H7 (cell line): ENCODE measurements around the gene EIF4E. TPM values are rescaled to one million over a fixed set of nuclear protein-coding genes. Genes with fewer than 3 reads are reported as not detected.
"Not testable (repeated sequence)": the region's sequence is repeated elsewhere in the genome, so short reads cannot be mapped to it uniquely, and the experiment has no call there.

Experiments used
- DNase-seq: peaks from one replicate; pipeline ENCODE4 v3.0.0; 2012
- H3K27me3 ChIP-seq: 2 replicates; pipeline ENCODE4 v1.6.0; 2011; ENCODE audit warnings: mild to moderate bottlenecking, low read length; ENCODE audit not compliant: control insufficient read depth, insufficient read depth
- H3K36me3 ChIP-seq: replicated peaks from 2 replicates; pipeline ENCODE4 v1.5.1; 2011; ENCODE audit warnings: low read length; ENCODE audit not compliant: control insufficient read depth, insufficient read depth
- H3K4me3 ChIP-seq: 2 replicates; pipeline ENCODE4 v1.5.1; 2011; ENCODE audit warnings: low read depth, mild to moderate bottlenecking, control low read depth, low read length, moderate library complexity; ENCODE audit not compliant: insufficient read depth
- total RNA-seq: library from RNA; depleted of rRNA; stranded (reverse); fragments of >200 nt; shearing (Covaris generic); gene quantifications from 2 replicates; pipeline ENCODE4 v1.2.3, GENCODE V29; 2014

The EIF4E gene
- total RNA-seq, 1 experiment from 2014 or later, result 184 TPM

DNA sequence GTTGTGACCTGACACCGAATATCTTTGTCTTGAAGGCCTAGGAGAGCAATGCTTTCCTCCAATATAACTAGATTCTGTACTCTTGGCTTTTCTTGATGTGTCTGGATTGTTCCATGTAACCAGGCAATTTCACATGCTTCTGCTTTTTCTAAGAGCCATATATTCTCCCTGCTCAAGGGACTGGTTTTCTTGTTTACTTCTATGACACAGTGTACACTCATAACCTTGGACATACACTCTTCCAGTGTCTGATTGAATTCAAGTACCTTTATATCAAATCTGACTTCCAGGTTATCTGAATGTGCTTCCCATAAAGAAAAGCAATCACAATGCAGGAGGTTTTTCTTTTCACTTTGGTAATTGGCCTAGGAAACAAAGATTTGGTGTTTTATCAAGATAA is 17.4 kb upstream of the EIF4E start:
- DNase-seq, result no peak
- no peaks in the 10 kb centered on the region for H3K27me3 ChIP-seq
- H3K36me3 ChIP-seq, result no peaks in the 10 kb centered on the region
- H3K4me3 ChIP-seq, result no peak overlapping the region

DNA sequence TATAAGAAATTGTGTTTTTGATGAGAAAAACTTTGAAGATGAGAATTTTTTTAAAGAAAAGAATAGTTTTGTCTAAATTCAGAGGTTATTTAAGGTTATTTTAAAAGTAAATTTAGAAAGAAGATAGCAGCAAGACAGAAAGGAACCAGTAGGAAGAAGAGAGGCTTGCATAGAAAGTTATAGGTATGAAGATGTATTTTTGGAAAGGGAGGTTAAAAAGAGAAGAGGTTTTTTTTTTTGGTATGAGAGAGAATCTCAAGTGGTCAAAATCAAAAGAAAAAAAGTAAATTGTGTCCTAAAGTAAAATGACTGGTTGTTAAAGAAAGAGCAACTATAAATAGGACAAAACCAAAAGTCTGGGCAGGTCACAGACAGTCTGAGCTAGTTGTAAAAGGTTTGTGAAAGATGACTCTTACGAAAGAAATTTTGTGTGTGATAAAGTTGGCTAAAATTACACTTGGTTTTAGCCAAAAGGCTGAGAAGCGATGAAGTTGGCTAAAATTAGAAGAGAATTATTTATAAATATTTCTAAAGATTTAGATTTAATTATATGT is 16.4 kb upstream of the EIF4E start:
- no peaks in the 10 kb centered on the region for H3K36me3 ChIP-seq

GRCh38 chr4:98939892-98940298 is 11.0 kb upstream of the EIF4E start:
- Histone ChIP-seq H3K27me3 (no peaks in the 10 kb centered on the region), H3K4me3 (no peak overlapping the region), H3K36me3 (no peaks in the 10 kb centered on the region)
- peak; percentile 29 for DNase-seq

More for the DNA sequence above, 16.4 kb upstream of the EIF4E start:
- H3K4me3 ChIP-seq, result no peak overlapping the region
- no peaks in the 10 kb centered on the region for H3K27me3 ChIP-seq
- DNase-seq, result no peak

DNA sequence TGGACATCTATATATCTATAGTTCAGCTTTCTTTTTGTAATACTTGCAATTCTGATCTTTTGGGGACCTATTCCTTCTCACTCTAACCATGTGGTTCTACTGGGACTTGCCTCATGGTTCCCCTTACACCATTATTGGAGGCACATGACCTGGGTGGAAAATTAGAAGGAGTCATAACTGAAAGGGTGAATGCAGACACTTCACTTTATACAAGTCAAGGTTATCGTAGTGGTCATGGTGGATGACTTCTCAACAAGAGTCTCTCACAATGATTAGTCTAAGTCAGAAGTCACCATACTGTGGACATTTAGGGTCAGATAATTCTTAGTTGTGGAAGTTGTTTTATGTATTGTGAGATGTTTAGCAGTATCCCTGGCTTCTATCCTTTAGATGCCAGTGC is 10.5 kb upstream of the EIF4E start:
- H3K4me3 ChIP-seq, result no peak overlapping the region
- no peaks in the 10 kb centered on the region for H3K27me3 ChIP-seq
- DNase-seq, result no peak
- H3K36me3 ChIP-seq, result no peaks in the 10 kb centered on the region

- DNase-seq, result no peak
- no peaks in the 10 kb centered on the region for H3K27me3 ChIP-seq
- H3K4me3 ChIP-seq, result no peak overlapping the region
- no peaks in the 10 kb centered on the region for H3K36me3 ChIP-seq
Measured at GRCh38 chr4:98937986-98938720, 9.2 kb upstream of the EIF4E start.

DNA sequence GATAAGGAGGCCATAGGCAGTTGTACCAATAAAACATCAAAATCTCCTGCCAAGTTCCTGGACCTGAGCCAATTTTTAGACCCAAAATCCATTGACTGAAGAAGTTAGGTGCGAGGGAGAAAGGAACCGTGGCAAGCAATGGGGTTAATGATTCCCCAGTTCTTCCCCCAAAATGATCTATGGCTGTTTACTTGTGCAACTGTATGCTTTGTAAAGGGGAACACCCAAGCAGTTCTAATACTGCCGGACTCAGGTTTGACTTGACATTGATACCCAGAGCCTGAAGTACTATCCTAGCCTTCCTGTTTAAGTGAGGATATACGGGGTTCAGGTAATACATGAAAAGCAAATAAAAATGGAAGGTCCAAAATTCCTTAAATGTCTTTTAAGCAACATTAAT is 6.7 kb upstream of the EIF4E start:
- no peak for DNase-seq
- no peak overlapping the region for H3K4me3 ChIP-seq
- no peaks in the 10 kb centered on the region for H3K27me3 ChIP-seq
- no peaks in the 10 kb centered on the region for H3K36me3 ChIP-seq

- H3K4me3 ChIP-seq, DNase-seq, H3K27me3 ChIP-seq, H3K36me3 ChIP-seq: not testable (repeated sequence)
Measured at GRCh38 chr4:98934851-98935250, 5.9 kb upstream of the EIF4E start.

DNA sequence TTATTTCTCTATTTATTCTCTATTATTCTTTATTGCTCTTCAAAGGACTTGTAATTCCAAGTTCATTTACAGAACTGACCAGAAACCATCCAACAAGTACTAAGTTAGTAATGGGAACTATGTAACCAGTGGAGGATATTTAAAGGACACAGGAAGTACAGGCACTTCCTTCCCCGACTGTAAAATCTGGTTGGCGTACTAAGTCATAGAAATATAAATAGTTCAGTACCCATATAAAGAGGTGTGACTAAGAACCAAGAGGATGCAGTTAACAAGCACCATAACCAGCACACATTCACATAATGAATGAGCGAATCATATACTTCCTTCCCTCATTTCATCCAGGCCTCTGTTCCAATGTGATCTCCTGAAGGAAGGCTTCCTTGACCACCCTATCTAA is 3.6 kb upstream of the EIF4E start:
- Histone ChIP-seq H3K27me3 (no peaks in the 10 kb centered on the region), H3K36me3 (no peaks in the 10 kb centered on the region), H3K4me3 (no peak overlapping the region)
- no peak for DNase-seq

DNA sequence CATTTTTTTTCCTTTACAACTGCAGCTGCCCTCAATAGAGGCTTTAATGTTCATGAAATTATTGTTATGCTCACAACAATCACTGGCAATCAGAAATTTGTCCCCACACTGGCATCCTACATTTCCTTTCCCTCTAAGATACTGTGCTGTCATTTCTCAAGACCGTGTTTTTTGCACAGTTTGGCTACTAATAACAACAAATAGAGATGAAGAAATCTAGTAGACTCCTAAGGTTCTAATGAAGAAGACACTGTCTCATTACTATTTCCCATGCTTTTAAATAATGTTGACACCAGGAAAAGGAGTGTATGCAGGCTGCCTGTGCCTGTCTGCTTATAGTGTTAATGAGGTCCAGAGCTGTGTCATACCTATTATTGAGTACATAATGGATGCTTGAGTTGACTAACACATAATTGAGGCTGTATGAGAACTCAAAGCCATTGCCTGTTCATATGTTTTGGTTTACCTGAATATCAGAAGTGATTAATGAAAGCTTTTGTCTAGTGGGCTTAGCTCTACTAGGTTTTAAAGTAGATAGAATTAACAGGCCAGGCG is 1.5 kb upstream of the EIF4E start:
- no peak for DNase-seq
- Histone ChIP-seq H3K27me3 (no peaks in the 10 kb centered on the region), H3K4me3 (no peak overlapping the region), H3K36me3 (no peaks in the 10 kb centered on the region; the same call in none of the 2 replicates)

DNA sequence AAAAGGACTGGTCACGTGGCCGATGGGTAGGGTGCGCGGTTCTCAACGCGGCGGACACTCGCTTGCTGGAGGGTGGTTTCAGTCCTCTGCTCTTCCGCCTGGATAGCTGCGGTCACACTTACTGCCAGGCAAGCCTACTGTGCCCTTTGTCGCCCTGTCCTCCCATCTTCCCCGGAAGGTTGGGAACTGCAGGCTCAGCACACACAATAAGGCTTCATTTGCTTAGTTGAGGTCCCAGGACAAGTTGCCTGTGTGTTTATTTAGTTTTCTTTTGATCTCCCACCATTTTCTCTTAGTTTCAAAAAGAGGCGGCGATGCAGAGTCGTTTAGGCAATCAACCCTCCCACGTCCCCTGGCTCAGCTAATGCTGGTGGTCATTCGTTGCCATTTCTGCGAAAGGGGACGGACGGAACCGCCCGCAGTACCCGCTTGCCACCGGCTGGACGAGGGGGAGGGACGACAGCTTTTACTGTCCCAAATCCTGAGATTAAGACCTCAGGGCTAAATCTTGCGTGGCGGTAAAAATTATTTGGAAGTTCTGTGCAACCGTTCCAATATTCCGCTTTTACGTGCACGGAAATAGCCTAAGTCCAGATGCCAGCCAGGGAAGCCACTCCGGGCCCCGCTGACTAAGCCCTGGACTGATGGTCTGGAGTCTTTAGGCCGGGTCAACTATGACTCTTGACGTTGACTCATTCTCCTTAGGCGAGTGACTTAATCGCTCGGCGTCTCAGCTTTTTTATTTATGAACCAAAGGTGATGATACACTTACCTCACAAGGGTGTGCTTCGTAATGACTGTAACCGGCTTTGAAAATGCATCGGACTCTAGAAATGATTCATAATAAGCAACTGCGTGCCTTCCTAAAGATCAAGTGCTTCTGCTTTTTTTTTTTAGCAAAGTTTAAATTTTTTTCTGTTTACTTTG is 671 bp upstream of the EIF4E start:
- DNase-seq, result no peak
- no peaks in the 10 kb centered on the region; the same call in none of the 2 replicates for H3K36me3 ChIP-seq
- peak overlapping the region; percentile 58 for H3K4me3 ChIP-seq
- no peaks in the 10 kb centered on the region for H3K27me3 ChIP-seq

DNA sequence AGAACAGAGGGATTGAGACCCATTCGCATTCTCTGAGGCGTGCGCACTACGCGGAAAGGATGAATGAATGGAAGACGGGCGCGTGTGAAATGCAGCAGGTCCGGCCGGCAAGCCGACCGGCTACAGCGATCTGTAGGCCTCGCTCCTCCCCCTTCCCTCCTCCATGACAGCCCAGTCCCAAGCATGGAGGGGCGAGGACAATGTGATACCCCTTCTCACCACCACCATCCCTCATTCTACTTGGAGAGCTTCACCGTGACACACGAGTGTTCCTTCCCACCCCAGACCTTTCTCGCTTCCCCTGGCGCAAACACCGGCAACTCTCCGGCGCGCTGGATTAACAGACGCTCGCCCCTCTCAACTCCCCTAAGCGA is 815 bp downstream of the EIF4E start:
- peak; percentile 84 for DNase-seq
- Histone ChIP-seq H3K36me3 (no peaks in the 10 kb centered on the region; the same call in none of the 2 replicates), H3K4me3 (peak overlapping the region; percentile 91), H3K27me3 (no peaks in the 10 kb centered on the region)

DNA sequence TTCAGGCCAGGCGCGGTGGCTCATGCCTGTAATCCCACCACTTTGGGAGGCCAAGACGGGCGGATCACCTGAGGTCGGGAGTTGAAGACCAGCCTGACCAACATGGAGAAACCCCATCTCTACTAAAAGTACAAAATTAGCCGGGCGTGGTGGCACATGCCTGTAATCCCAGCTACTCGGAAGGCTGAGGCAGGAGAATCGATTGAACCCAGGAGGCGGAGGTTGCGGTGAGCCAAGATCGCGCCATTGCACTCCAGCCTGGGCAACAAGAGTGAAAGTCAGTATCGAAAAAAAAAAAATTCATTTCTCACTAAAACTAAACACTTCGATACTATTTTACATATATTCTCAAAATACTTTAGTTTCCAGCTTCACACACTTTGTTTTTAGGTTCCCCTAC is 2.7 kb downstream of the EIF4E start:
- not testable (repeated sequence) for H3K36me3 ChIP-seq, DNase-seq, H3K4me3 ChIP-seq, H3K27me3 ChIP-seq

GRCh38 chr4:98921292-98921691 is 7.6 kb downstream of the EIF4E start:
- Histone ChIP-seq H3K4me3 (no peak overlapping the region), H3K36me3 (no peaks in the 10 kb centered on the region; the same call in none of the 2 replicates)
- no peak for DNase-seq

DNA sequence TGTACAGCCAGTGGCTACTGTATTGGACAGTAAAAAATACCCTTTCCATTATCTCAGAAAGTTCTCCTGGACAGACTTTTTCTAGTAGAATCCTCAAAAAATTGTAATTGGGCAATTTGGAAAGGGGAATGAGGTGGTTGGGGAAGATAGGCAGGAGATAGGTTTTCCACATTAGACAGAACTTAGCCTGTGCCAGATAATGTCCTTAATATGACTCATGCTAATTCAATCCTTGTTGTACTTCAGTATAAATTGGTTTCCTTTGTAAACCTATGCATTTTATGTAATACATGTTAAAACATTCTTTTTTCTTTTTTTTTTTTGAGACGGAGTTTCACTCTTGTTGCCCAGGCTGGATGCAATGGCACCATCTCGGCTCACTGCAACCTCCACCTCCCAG is 8.9 kb downstream of the EIF4E start:
- H3K36me3 ChIP-seq, result no peaks in the 10 kb centered on the region; the same call in none of the 2 replicates
- H3K27me3 ChIP-seq, result no peaks in the 10 kb centered on the region
- no peak for DNase-seq
- H3K4me3 ChIP-seq, result no peak overlapping the region

More at GRCh38 chr4:98921292-98921691, 7.6 kb downstream of the EIF4E start:
- no peaks in the 10 kb centered on the region for H3K27me3 ChIP-seq
